Adrenal gland (tissue), 12 donors: ENCODE measurements around the gene PPP2R2D. TPM values are rescaled to one million over a fixed set of nuclear protein-coding genes. Genes with fewer than 3 reads are reported as not detected.

Source experiments
- DNase-seq, 7 donors: peaks; one replicate each; pipeline ENCODE4 v3.0.0-alpha.2; 2019 to 2020
- H3K27ac ChIP-seq, 5 donors: fragments of 200-600 bp; sonication (generic) in 4 of 5; 1 replicate in 3 of 5; 2 replicates in 2 of 5; pipeline versions ENCODE4 v1.5.1 to v1.8.0; 2016 to 2020; ENCODE audit warnings: mild to moderate bottlenecking in 1 of 5
- H3K27me3 ChIP-seq: fragments of 200-600 bp; 2 replicates; pipeline ENCODE4 v1.8.0; 2021
- H3K36me3 ChIP-seq, 2 donors: fragments of 200-600 bp; replicated peaks in 1 of 2; 1 replicate in 1 of 2; 2 replicates in 1 of 2; pipeline versions ENCODE4 v1.5.1 to v1.8.0; 2018 to 2022
- H3K4me1 ChIP-seq, 2 donors: fragments of 200-600 bp; replicated peaks in 1 of 2; 1 replicate in 1 of 2; 2 replicates in 1 of 2; pipeline versions ENCODE4 v1.5.1 to v1.8.0; 2018 to 2021
- H3K4me3 ChIP-seq, 4 donors: fragments of 200-600 bp; sonication (generic) in 3 of 4; one replicate each; pipeline ENCODE4 v1.5.1; 2016 to 2018
- H3K9me3 ChIP-seq, 3 donors: fragments of 200-600 bp; sonication (generic) in 1 of 3; replicated peaks in 1 of 3; 1 replicate in 2 of 3; 2 replicates in 1 of 3; pipeline versions ENCODE4 v1.5.1 to v1.8.0; 2016 to 2021
- CTCF ChIP-seq, 6 experiments: fragments of 450-650 bp in 4 of 6; fragments of 200-600 bp in 2 of 6; sonication (generic) in 1 of 6; IDR thresholded peaks; 1 replicate in 5 of 6; 2 replicates in 1 of 6; pipeline versions ENCODE4 v1.5.1 to v1.8.0; 2016 to 2021; ENCODE audit warnings: antibody characterized with exemption in 6 of 6, mild to moderate bottlenecking in 2 of 6, moderate library complexity in 1 of 6
- POLR2A ChIP-seq, 2 donors: fragments of 450-650 bp; IDR thresholded peaks; one replicate each; pipeline ENCODE4 v1.6.1; 2017; ENCODE audit warnings: antibody characterized with exemption in 2 of 2, mild to moderate bottlenecking in 2 of 2, moderate library complexity in 1 of 2
- WGBS, 4 donors: extraction: QIAGEN DNeasy Blood & Tissue Kit in 2 of 4; methylation state at CpG; one replicate each; pipeline versions ENCODE4 v1.1.5 to v1.1.7; 2013 to 2017; 5-methylcytosine and 5-hydroxymethylcytosine counted together
- intact Hi-C, 2 donors: fragments of 100-400 bp; cut with DNase I; formaldehyde crosslinking; loops; one replicate each; pipeline versions ENCODE4 v1.14.1 to v1.15.0; 2022 to 2023
- polyA plus RNA-seq, 3 donors: library from polyadenylated mRNA; stranded (reverse); fragments of 200-250 nt in 2 of 3; fragments of 350-450 nt in 1 of 3; fragmentation: Illumina TruSeq in 1 of 3; extraction: RNeasy Lipid Tissue Mini Kit (QIAGEN cat#74804) in 1 of 3; gene quantifications; one replicate each; pipeline ENCODE4 v1.2.3, GENCODE V29; 2013 to 2014
- total RNA-seq, 9 donors: library from RNA; depleted of rRNA in 4 of 9; stranded (reverse); fragments of >200 nt in 4 of 9; fragments of 120-200 nt in 1 of 9; fragmentation: NEBNext Ultra II Directional in 1 of 9; extraction: Animal tissue kit (Norgen Biotek cat#: 25700) in 1 of 9; gene quantifications; one replicate each; pipeline versions ENCODE4 v1.1.0 to v1.2.4, GENCODE V29; 2013 to 2023
- donor health status: healthy with polysubstance abuse.
- donor health status: Bipolar disorder and iron deficiency.
- donor health status: DM: yes; HTN: yes; CAD: no.
- donor health status: DM: no; HTN: no; CAD: no.
- donor health status: DM: no; HTN: no; CAD: no.
- donor health status: DM: yes; HTN: yes; CAD: no.

The PPP2R2D gene
- total and polyA plus RNA-seq, 12 donors: 37.8 to 83.2 (median 58.9) TPM

GRCh38 chr10:131872827-131873375 is 27.9 kb upstream of the PPP2R2D start:
- intact Hi-C loops: loop anchor here (5.0 to 10.0 kb wide), 3 partner anchors 418 to 1688 kb away; no protein-coding TSS in a partner anchor
- DNase-seq: no peak
- no peak overlapping the region for H3K27ac ChIP-seq
- no peaks in the 10 kb centered on the region for H3K36me3 ChIP-seq
- TF ChIP-seq CTCF (IDR thresholded peaks at IDR 0.05) (no peak), POLR2A (IDR thresholded peaks at IDR 0.05) (no peak)
- H3K27me3 ChIP-seq: peaks cover 10% of the 10 kb centered on the region
- H3K4me1 ChIP-seq: peaks cover 0 to 6% of the 10 kb centered on the region in 2 donors
- H3K9me3 ChIP-seq: no peaks in the 10 kb centered on the region
- H3K4me3 ChIP-seq: no peak overlapping the region
- WGBS, 4 donors: 75 to 82% (median 78%) methylated on average over 8 to 19 of the region's 19 CpGs

DNA sequence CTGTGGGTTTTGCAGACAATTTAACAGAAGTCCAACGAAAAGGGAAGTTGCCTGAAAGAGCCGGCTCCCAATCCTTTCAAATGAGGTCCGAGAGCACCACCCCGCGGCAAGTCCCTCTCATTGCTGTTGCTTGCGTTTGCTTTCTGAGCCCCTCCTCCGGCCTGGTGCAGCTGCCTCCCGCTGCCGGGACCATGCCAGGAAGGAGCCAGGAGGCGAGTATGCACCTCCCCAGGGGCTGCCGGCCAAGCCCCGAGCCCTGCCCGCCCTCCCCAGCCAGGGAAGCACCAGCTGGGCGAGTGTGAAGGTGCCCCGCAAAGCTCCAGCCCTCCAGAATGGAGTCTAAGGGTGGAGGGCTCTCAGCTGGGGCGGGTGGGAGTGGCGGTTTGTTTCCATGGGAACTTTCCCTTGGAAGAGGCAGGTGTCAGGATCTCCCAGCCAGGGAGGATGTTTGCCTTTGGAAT is 25.8 kb upstream of the PPP2R2D start:
- Histone ChIP-seq H3K4me1 (peaks cover 0 to 6% of the 10 kb centered on the region in 2 donors), H3K27me3 (peaks cover 10% of the 10 kb centered on the region), H3K36me3 (no peaks in the 10 kb centered on the region), H3K27ac (no peak overlapping the region), H3K4me3 (no peak overlapping the region), H3K9me3 (no peaks in the 10 kb centered on the region)
- TF ChIP-seq POLR2A (IDR thresholded peaks at IDR 0.05): no peak
- TF ChIP-seq CTCF (IDR thresholded peaks at IDR 0.05): peak; percentile 60 to 77 (median 76)
- intact Hi-C loops: loop anchor here (5.0 to 10.0 kb wide), 3 partner anchors 420 to 1690 kb away; no protein-coding TSS in a partner anchor
- WGBS, 4 donors: 1 to 5% (median 4%) methylated on average over 7 to 17 of the region's 17 CpGs
- DNase-seq: peak; percentile 76 to 89 (median 83)

- H3K4me3 ChIP-seq: no peak overlapping the region
- H3K4me1 ChIP-seq: peaks cover 0 to 6% of the 10 kb centered on the region in 2 donors
- DNase-seq: no peak
- WGBS, 4 donors: 69 to 82% (median 70%) methylated on average over 5 to 10 of the region's 10 CpGs
- TF ChIP-seq CTCF (IDR thresholded peaks at IDR 0.05) (no peak), POLR2A (IDR thresholded peaks at IDR 0.05) (no peak)
- H3K9me3 ChIP-seq: no peaks in the 10 kb centered on the region
- no peaks in the 10 kb centered on the region for H3K36me3 ChIP-seq
- intact Hi-C loops: loop anchor here in 1 of 2 donors (10.0 kb wide), 2 partner anchors 421 to 1691 kb away; no protein-coding TSS in a partner anchor
- H3K27ac ChIP-seq: no peak overlapping the region
- H3K27me3 ChIP-seq: peaks cover 10% of the 10 kb centered on the region
Observed at GRCh38 chr10:131875501-131875900, 25.3 kb upstream of the PPP2R2D start.

DNA sequence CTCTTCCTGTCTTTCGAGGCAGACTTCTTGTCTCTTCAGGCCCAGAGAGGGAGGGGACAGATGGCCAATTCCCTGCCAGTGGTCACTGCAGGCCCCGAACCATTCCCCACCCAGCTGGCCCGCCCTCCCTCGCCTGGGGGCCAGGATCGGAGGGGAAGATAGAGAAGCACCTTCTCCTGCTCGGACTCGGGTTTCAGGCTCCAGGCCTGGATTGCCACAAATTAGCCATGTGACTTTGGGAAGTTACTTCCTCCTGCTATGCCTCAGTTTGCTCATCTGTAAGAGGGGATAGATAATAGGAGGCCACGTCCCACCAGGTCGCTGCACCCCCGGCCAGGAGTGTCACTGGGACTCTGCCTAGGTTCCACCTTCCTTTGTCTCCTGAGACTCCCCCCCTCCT is 24.8 kb upstream of the PPP2R2D start:
- H3K4me3 ChIP-seq: no peak overlapping the region
- H3K9me3 ChIP-seq: no peaks in the 10 kb centered on the region
- intact Hi-C loops: loop anchor here in 1 of 2 donors (10.0 kb wide), 2 partner anchors 421 to 1691 kb away; no protein-coding TSS in a partner anchor
- peaks cover 0 to 6% of the 10 kb centered on the region in 2 donors for H3K4me1 ChIP-seq
- DNase-seq: no peak
- peaks cover 10% of the 10 kb centered on the region for H3K27me3 ChIP-seq
- TF ChIP-seq CTCF (IDR thresholded peaks at IDR 0.05) (no peak), POLR2A (IDR thresholded peaks at IDR 0.05) (no peak)
- 70 to 78% (median 76%) methylated on average over 9 to 10 of the region's 10 CpGs for WGBS, 4 donors
- H3K27ac ChIP-seq: no peak overlapping the region
- H3K36me3 ChIP-seq: no peaks in the 10 kb centered on the region
